NCI-H1694 treated with DMSO at 0.1 percent for 48 hours (cell line): ENCODE results near the gene AKR7A3.
"Not testable (repeated sequence)": the region's sequence is repeated elsewhere in the genome, so short reads cannot be mapped to it uniquely, and the experiment has no call there.

Experiments
- DNase-seq: peaks from one replicate; lab custom pipeline; 2025; lab: John Stamatoyannopoulos, UW

The AKR7A3 gene

GRCh38 chr1:19289244-19289643 is 674 bp upstream of the AKR7A3 start:
- DNase-seq: no peak

- no peak for DNase-seq
Observed at GRCh38 chr1:19287436-19288185, 959 bp downstream of the AKR7A3 start.

GRCh38 chr1:19285807-19286206 is 2.8 kb downstream of the AKR7A3 start:
- not testable (repeated sequence) for DNase-seq

GRCh38 chr1:19285366-19285765 is 3.2 kb downstream of the AKR7A3 start:
- not testable (repeated sequence) for DNase-seq

GRCh38 chr1:19284881-19285280 is 3.7 kb downstream of the AKR7A3 start:
- no peak for DNase-seq

- DNase-seq: no peak
Observed at GRCh38 chr1:19283891-19284290, 4.7 kb downstream of the AKR7A3 start.

- DNase-seq: no peak
Observed at GRCh38 chr1:19274636-19275035, 13.9 kb downstream of the AKR7A3 start.

GRCh38 chr1:19273844-19274531 is 14.6 kb downstream of the AKR7A3 start:
- DNase-seq: not testable (repeated sequence)

- no peak for DNase-seq
Observed at GRCh38 chr1:19273106-19273843, 15.3 kb downstream of the AKR7A3 start.

- no peak for DNase-seq
Observed at GRCh38 chr1:19272064-19272463, 16.5 kb downstream of the AKR7A3 start.

GRCh38 chr1:19270343-19270730 is 18.2 kb downstream of the AKR7A3 start:
- not testable (repeated sequence) for DNase-seq

- DNase-seq: not testable (repeated sequence)
Observed at GRCh38 chr1:19269427-19270342, 18.9 kb downstream of the AKR7A3 start.

GRCh38 chr1:19268445-19268844 is 20.1 kb downstream of the AKR7A3 start:
- DNase-seq: no peak

GRCh38 chr1:19262744-19263143 is 25.8 kb downstream of the AKR7A3 start:
- no peak for DNase-seq

- no peak for DNase-seq
Observed at GRCh38 chr1:19262047-19262446, 26.5 kb downstream of the AKR7A3 start.

- DNase-seq: no peak
Observed at GRCh38 chr1:19260211-19261138, 28.1 kb downstream of the AKR7A3 start.

- DNase-seq: no peak
Observed at GRCh38 chr1:19258353-19258752, 30.2 kb downstream of the AKR7A3 start.

- DNase-seq: no peak
Observed at GRCh38 chr1:19257178-19257914, 31.2 kb downstream of the AKR7A3 start.

- not testable (repeated sequence) for DNase-seq
Observed at GRCh38 chr1:19256301-19256700, 32.3 kb downstream of the AKR7A3 start.

- no peak for DNase-seq
Observed at GRCh38 chr1:19255288-19255687, 33.3 kb downstream of the AKR7A3 start.
